GM12892 (cell line): Measurements from ENCODE around the gene MATN1.

Experiments used
- POLR2A ChIP-seq: IDR thresholded peaks from 2 replicates; pipeline ENCODE4 v1.6.1; 2011; ENCODE audit warnings: low read depth, low read length, control low read depth
- TAF1 ChIP-seq: IDR thresholded peaks from 2 replicates; pipeline ENCODE4 v1.6.1; 2011; ENCODE audit warnings: low read depth, mild to moderate bottlenecking, control low read depth, low read length, borderline replicate concordance

GRCh38 chr1:30693366-30693765 is 30.0 kb downstream of the MATN1 start:
- no peak for TF ChIP-seq POLR2A
- TF ChIP-seq TAF1 = no peak
